Measurements from ENCODE around the gene DLGAP5.

DLGAP5 gene

GRCh38 chr14:55191203-55192053, at the start of gene DLGAP5:
TSS of gene DLGAP5 (minus strand) at chr14:55191585. CDS start at chr14:55189179, 2,406 bp downstream.
- peak; percentile 76 to 91 for DNase-seq

- no peak for DNase-seq
Measured at GRCh38 chr14:55240526-55241178, 49.3 kb upstream of the DLGAP5 start.

- DNase-seq: no peak
Measured at GRCh38 chr14:55239320-55239719, 47.9 kb upstream of the DLGAP5 start.

- no peak for DNase-seq
Measured at GRCh38 chr14:55238019-55238680, 46.8 kb upstream of the DLGAP5 start.

GRCh38 chr14:55233591-55233990, 42.2 kb upstream of the DLGAP5 start:
- DNase-seq: no peak

GRCh38 chr14:55228261-55228660, 36.9 kb upstream of the DLGAP5 start:
- DNase-seq: no peak

GRCh38 chr14:55223364-55223763, 32.0 kb upstream of the DLGAP5 start:
- no peak for DNase-seq

GRCh38 chr14:55221968-55222367, 30.6 kb upstream of the DLGAP5 start:
- no peak for DNase-seq

GRCh38 chr14:55221186-55221585, 29.8 kb upstream of the DLGAP5 start:
- no peak for DNase-seq

- DNase-seq: no peak
Measured at GRCh38 chr14:55220230-55220629, 28.8 kb upstream of the DLGAP5 start.

- no peak for DNase-seq
Measured at GRCh38 chr14:55212634-55213033, 21.2 kb upstream of the DLGAP5 start.

- DNase-seq: no peak
Measured at GRCh38 chr14:55207832-55208231, 16.4 kb upstream of the DLGAP5 start.

GRCh38 chr14:55206175-55206693, 14.8 kb upstream of the DLGAP5 start:
- no peak for DNase-seq

GRCh38 chr14:55201219-55202101, 10.1 kb upstream of the DLGAP5 start:
- no peak for DNase-seq

- DNase-seq: no peak
Measured at GRCh38 chr14:55200651-55201050, 9.3 kb upstream of the DLGAP5 start.

- no peak for DNase-seq
Measured at GRCh38 chr14:55198749-55199148, 7.4 kb upstream of the DLGAP5 start.

GRCh38 chr14:55194656-55195355, 3.4 kb upstream of the DLGAP5 start:
- DNase-seq: no peak

GRCh38 chr14:55192054-55192621, 753 bp upstream of the DLGAP5 start:
- no peak for DNase-seq

GRCh38 chr14:55190906-55191202, 531 bp downstream of the DLGAP5 start:
- no peak for DNase-seq

GRCh38 chr14:55188686-55189295, 2.6 kb downstream of the DLGAP5 start:
- no peak for DNase-seq

- no peak for DNase-seq
Measured at GRCh38 chr14:55180434-55180833, 11.0 kb downstream of the DLGAP5 start.

All from cerebellar nuclear complex (tissue), 1 donor.